Stimulated activated CD8-positive, alpha-beta memory T cell treated with anti-CD3 and anti-CD28 coated beads, Interleukin-7, amount 100 ng/mL, for 1 hour (primary cell): ENCODE results near the gene EDA.
"Not testable (repeated sequence)": the region's sequence is repeated elsewhere in the genome, so short reads cannot be mapped to it uniquely, and the experiment has no call there.

ENCODE experiments used
- DNase-seq, 2 donors: peaks; one replicate each; pipeline ENCODE4 v3.0.0-alpha.2; 2020; ENCODE audit warnings: low read depth in 2 of 2

Gene EDA

GRCh38 chrX:69746051-69746450 is 130.1 kb downstream of the EDA start:
- no peak for DNase-seq

GRCh38 chrX:69748055-69748454 is 132.1 kb downstream of the EDA start:
- no peak for DNase-seq

GRCh38 chrX:69759921-69760625 is 144.2 kb downstream of the EDA start:
- no peak for DNase-seq

- no peak for DNase-seq
Measured at GRCh38 chrX:69761633-69762032, 145.7 kb downstream of the EDA start.

- no peak for DNase-seq
Measured at GRCh38 chrX:69762340-69762739, 146.4 kb downstream of the EDA start.

DNA sequence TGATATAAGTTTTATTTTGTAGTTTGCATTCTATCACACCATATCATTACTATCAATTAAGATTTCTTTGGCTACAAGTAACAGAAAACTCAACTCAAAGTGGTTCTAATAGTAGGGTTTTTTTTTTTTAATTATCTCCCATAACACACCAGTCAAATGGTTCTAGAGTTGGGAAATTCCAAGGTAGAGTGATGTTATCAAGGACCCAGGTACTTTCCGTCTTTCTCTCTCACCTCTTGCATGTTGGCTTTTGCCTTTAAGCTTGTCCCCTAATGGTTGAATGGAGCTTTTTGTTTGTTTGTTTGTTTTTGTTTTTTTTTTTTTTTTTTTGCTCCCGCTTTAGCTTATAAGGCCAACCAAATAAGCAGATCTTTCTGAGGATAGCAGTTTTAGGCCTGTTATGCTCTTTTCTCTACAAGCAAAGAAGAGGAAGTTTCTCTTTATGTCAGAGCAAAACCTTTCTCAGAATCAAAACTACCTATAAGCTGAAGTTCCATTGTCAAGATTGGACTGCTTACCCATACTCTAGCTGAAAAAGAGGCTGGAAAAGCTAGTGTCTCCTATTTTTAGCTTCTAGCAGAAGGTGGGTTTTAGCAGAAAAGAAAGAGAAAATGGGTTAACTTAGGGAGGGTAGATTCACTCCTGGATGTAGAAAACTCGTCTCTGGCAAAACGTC is 177.5 kb downstream of the EDA start:
- DNase-seq: no peak

- DNase-seq: no peak
Measured at GRCh38 chrX:69795702-69796101, 179.8 kb downstream of the EDA start.

GRCh38 chrX:69807400-69807799 is 191.5 kb downstream of the EDA start:
- DNase-seq: no peak

DNA sequence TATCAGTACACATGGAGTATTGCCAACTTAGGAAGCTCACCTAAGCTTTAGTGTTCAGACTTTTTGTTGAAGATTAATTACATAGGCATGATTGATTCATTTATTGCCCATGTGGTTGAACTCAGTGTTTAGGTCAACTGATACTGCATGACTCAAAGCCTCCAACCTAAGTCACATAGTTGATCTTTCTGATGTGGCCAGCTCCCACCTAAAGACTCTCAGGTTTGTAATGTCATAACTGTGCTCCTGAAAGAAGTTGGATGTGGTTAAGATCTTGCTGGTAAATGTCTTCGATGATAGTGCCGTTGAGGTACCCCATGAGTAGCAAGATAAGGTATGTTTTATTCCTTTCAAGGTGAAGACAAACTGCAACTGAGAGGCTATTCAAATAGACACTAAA is 192.5 kb downstream of the EDA start:
- DNase-seq: no peak

DNA sequence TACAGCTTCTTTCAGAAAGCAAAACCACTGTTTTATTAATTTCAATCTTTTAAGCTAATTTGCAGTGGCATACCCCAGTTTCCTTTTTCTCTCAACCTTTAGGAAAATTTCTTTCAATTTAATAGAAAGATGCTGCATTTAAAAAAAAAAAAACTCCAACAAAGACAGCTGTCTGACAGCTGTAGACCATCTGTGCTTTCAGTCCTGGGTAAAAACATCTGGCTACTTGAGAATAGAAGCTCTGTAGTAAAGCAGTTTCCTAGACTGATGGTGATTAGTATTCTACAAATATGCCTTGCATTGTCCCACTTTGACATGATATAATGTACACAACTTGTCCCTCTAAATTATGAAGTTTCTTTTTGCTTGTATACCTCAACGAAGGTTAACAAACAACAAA is 197.8 kb downstream of the EDA start:
- DNase-seq: no peak

- no peak for DNase-seq
Measured at GRCh38 chrX:69815063-69815462, 199.2 kb downstream of the EDA start.

- no peak for DNase-seq
Measured at GRCh38 chrX:69815519-69815918, 199.6 kb downstream of the EDA start.

- DNase-seq: no peak
Measured at GRCh38 chrX:69844636-69845035, 228.7 kb downstream of the EDA start.

DNA sequence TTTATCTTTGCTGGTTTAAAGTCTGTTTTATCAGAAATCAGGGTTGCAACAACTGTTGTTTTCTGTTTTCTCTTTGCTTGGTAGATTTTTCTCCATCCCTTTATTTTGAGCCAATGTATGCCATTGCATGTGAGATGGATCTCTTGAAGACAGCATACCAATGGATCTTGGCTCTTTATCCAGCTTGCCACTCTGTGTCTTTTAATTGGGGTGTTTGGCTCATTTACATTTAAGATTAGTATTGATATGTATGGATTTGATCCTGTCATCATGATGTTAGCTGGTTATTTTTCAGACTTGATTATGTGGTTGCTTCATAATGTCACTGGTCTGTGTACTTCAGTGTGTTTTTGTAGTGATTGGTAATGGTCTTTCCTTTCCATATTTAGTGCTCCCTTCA is 244.1 kb downstream of the EDA start:
- not testable (repeated sequence) for DNase-seq

GRCh38 chrX:69876221-69876620 is 260.3 kb downstream of the EDA start:
- no peak for DNase-seq

DNA sequence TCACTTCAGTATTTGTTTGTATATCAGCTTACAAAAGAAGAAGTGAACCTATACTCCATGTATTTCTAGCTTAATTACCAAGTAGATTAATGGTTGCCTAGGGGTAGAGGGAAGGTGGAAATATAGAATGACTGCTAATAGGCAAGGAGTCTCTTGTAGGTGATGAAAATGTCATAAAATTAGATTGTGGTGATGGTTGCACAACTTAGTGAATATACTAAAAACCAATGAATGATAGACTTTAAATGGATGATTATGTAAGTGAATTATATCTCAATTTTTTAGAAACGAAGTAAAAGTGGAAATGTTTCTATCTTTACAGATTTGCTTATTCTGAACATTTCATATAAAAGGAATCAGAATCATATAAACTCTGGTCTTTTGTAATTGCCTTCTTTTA is 268.3 kb downstream of the EDA start:
- no peak for DNase-seq

DNA sequence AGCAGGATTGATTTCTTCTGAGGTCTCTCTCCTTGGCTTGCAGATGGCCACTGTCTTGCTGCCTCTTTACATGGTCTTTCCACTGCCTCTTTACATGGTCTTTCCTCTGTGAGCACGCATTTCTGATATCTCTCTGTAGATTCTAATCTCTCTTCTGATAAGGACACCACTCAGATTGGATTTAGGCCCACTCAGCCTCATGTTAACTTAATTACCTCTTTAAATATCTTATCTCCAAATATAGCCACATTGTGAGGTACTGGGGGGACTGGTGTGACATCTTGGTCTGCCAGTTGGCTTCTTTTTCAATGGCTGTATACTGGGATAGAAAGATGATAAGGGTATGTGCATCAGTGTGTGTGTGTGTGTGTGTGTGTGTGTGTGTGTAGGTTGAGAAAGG is 280.1 kb downstream of the EDA start:
- no peak for DNase-seq

DNA sequence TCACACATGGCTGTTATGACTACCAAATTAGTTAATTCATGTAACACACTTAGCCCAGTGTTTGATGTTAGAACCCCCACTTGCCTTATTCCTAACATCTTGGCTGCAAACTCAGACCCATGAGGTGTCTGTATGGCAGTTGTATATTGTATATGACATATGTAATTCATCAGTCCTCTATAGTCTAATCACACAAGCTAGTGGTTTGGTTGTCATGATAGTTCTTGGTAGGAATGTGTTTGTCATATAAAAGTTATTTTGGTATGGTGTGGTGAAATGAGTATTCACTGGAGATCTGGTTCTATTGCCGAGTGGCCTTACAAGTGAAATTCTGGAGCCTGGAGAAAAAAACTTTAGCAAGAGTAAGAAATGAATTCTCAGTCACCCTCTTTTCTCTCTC is 284.6 kb downstream of the EDA start:
- DNase-seq: no peak

GRCh38 chrX:69906447-69906846 is 290.5 kb downstream of the EDA start:
- no peak for DNase-seq

DNA sequence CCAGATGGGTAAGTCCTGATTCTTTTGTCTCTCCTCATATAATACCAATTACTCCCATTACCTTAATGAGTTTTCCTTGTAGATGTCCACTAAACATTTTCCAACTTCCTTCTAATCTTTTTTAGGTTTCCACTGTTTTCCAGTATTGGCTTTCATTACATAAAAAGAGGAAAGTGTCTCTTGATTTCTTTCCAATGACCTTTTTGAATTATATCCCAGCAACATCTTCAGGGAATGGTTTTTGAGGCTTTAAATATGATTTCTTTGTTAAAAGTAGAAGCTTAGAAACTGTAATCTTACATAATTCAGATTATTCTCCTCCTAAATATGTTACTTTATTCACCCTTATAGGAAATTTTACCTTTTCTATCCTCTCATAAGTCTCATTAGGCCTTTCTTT is 298.9 kb downstream of the EDA start:
- no peak for DNase-seq

GRCh38 chrX:69919749-69920148 is 303.8 kb downstream of the EDA start:
- no peak for DNase-seq

DNA sequence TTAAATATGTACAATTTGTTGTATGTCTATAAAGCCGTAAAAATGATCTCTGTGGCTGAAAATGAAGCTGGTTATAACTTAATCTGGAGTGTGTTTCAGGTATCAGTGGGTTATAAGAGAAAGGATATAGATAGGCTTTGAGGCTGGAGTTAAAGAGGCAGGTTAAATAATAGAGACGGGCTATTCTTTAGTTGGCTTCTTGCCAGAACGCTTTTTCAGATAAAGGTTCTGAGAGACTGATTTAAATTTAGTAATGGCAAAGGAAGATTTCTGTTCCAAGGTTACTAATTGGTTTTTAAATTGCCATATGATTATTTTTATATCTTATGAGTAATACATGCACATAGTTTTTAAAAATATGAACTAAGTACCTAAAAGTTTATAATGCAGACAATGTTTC is 316.4 kb downstream of the EDA start:
- DNase-seq: no peak

DNA sequence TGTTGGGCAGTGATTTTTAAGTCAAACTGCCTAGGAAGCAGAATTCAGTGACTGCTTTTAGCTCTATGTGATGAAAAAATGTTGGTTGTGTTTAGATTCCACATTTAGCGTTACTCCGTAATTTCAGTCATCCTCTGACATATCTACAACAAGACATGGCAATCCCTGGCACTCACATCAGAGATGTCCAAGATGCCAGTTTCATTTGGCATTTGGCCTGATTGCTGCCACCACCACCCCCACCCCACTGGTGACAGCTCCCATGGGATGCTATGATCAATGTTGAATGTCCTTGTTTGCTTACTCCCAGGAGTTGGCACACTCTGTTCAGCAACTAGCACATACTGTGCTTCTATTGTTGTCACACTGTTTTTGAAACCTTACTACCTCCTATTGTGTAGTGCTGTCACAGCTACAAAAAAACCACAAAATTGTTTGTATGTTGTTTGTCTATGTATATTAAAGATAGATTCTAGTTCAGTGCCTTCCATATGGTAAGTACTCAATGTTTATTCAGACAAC is 332.4 kb downstream of the EDA start:
- no peak for DNase-seq

DNA sequence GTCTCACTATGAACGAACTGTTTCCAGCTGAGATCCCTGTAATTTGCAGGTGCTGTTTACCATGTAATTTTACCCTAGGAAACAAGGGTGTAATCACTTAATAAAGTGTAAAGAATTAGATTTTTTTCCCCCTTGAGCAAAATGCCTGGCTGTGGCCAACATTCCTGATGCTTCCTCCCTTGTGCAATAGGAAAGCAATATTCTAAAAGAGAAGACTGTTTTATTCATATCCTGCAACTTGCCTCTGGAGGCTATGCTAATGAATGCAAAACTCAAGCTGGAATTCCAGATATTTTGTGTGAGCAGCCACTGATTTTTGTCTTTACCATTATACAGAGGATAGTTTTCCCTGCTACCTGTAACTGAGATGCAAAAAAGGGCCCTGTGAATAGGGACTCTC is 335.8 kb downstream of the EDA start:
- no peak for DNase-seq
